Measurements from ENCODE around the gene NALCN.

- TF ChIP-seq SP1 (IDR thresholded peaks at IDR 0.05) (no peak), ZNF384 (IDR thresholded peaks at IDR 0.05) (no peak), ELF4 (IDR thresholded peaks at IDR 0.05) (no peak), FOXM1 (IDR thresholded peaks at IDR 0.05; ENCODE audit: borderline replicate concordance) (no peak), LEF1 (IDR thresholded peaks at IDR 0.05; ENCODE audit: borderline replicate concordance) (no peak), BHLHE40 (IDR thresholded peaks at IDR 0.05; ENCODE audit: borderline replicate concordance) (no peak), ARNT (IDR thresholded peaks at IDR 0.05) (no peak), TARDBP (IDR thresholded peaks at IDR 0.05) (no peak), PKNOX1 (IDR thresholded peaks at IDR 0.05) (no peak), FOXK2 (IDR thresholded peaks at IDR 0.05) (no peak), SUZ12 (IDR thresholded peaks at IDR 0.05) (no peak), NFRKB (IDR thresholded peaks at IDR 0.05) (no peak)
These were observed 399.8 kb downstream of the NALCN start for GRCh38 chr13:101016475-101016874.

All from HEK293T (cell line).